HG03460 (cell line): ENCODE measurements around the gene SYMPK.

ENCODE experiments used
- ATAC-seq: cut with Tn5 transposase; IDR thresholded peaks from one replicate; pipeline ENCODE4 v1.9.1; 2021; ENCODE audit not compliant: unreplicated experiment

SYMPK gene

GRCh38 chr19:45826934-45827333 lies 36.0 kb downstream of the SYMPK start:
- ATAC-seq = no peak

- no peak for ATAC-seq
These were observed 36.7 kb downstream of the SYMPK start for GRCh38 chr19:45825917-45826893.

- no peak for ATAC-seq
These were observed 37.7 kb downstream of the SYMPK start for GRCh38 chr19:45825263-45825605.

GRCh38 chr19:45824531-45825262 lies 38.2 kb downstream of the SYMPK start:
- no peak for ATAC-seq

- no peak for ATAC-seq
These were observed 38.9 kb downstream of the SYMPK start for GRCh38 chr19:45824041-45824471.

- ATAC-seq = no peak
These were observed 39.8 kb downstream of the SYMPK start for GRCh38 chr19:45823182-45823581.

GRCh38 chr19:45822716-45823115 lies 40.2 kb downstream of the SYMPK start:
- ATAC-seq = no peak

- no peak for ATAC-seq
These were observed 41.4 kb downstream of the SYMPK start for GRCh38 chr19:45821570-45821969.

GRCh38 chr19:45821103-45821521 lies 41.8 kb downstream of the SYMPK start:
- no peak for ATAC-seq

GRCh38 chr19:45820413-45821102 lies 42.4 kb downstream of the SYMPK start:
- ATAC-seq = no peak

- no peak for ATAC-seq
These were observed 43.2 kb downstream of the SYMPK start for GRCh38 chr19:45819769-45820168.

GRCh38 chr19:45817725-45818301 lies 45.1 kb downstream of the SYMPK start:
- ATAC-seq = no peak

- ATAC-seq = peak; percentile 80
These were observed 45.8 kb downstream of the SYMPK start for GRCh38 chr19:45817010-45817724.

- ATAC-seq = no peak
These were observed 46.5 kb downstream of the SYMPK start for GRCh38 chr19:45816236-45817009.

GRCh38 chr19:45815481-45816216 lies 47.3 kb downstream of the SYMPK start:
- no peak for ATAC-seq

GRCh38 chr19:45814851-45815480 lies 48.0 kb downstream of the SYMPK start, which contains the start of gene RSPH6A:
TSS of gene RSPH6A (minus strand) at chr19:45815308. CDS start at chr19:45815176, 132 bp downstream.
- no peak for ATAC-seq

- no peak for ATAC-seq
These were observed 48.7 kb downstream of the SYMPK start for GRCh38 chr19:45814166-45814780.

- no peak for ATAC-seq
These were observed 50.6 kb downstream of the SYMPK start for GRCh38 chr19:45812297-45812696.
